GM23338 (cell line): ENCODE data around the gene NMNAT1.

ENCODE experiments used
- EZH2 ChIP-seq: fragments of 200-600 bp; sonication (generic); IDR thresholded peaks from one replicate; pipeline ENCODE4 v1.8.0; 2017; ENCODE audit warnings: antibody characterized with exemption, mild to moderate bottlenecking, low read depth; ENCODE audit not compliant: unreplicated experiment
- EZH2phosphoT487 ChIP-seq: fragments of 200-600 bp; sonication (generic); IDR thresholded peaks from one replicate; pipeline ENCODE4 v1.8.1; 2018; ENCODE audit warnings: antibody characterized with exemption; ENCODE audit not compliant: unreplicated experiment
- JUNB ChIP-seq: IDR thresholded peaks from one replicate; pipeline ENCODE4 v1.6.1; 2016; ENCODE audit warnings: antibody characterized with exemption; ENCODE audit not compliant: unreplicated experiment
- POLR2AphosphoS5 ChIP-seq: IDR thresholded peaks from 2 replicates; pipeline ENCODE4 v1.6.1; 2016; ENCODE audit warnings: antibody characterized with exemption, low read depth
- ZNF114 ChIP-seq: fragments of 250-450 bp; sonication (Bioruptor Pico); IDR thresholded peaks from 2 replicates; pipeline ENCODE4 v1.5.0; 2020; ENCODE audit warnings: mild to moderate bottlenecking, moderate library complexity
- TF ChIP-seq, protein P1 (sequence below), 2 experiments: fragments of 200-600 bp in 1 of 2; sonication (generic) in 1 of 2; conservative IDR thresholded peaks; 2 replicates each; pipeline versions ENCODE4 v1.5.1 to v1.6.1; 2016 to 2017; ENCODE audit warnings: antibody characterized with exemption in 2 of 2, low read depth in 2 of 2, mild to moderate bottlenecking in 2 of 2, moderate library complexity in 1 of 2
- TF ChIP-seq, protein P2 (sequence below): IDR thresholded peaks from one replicate; pipeline ENCODE4 v1.6.1; 2018; ENCODE audit warnings: antibody characterized with exemption; ENCODE audit not compliant: unreplicated experiment

DNA sequence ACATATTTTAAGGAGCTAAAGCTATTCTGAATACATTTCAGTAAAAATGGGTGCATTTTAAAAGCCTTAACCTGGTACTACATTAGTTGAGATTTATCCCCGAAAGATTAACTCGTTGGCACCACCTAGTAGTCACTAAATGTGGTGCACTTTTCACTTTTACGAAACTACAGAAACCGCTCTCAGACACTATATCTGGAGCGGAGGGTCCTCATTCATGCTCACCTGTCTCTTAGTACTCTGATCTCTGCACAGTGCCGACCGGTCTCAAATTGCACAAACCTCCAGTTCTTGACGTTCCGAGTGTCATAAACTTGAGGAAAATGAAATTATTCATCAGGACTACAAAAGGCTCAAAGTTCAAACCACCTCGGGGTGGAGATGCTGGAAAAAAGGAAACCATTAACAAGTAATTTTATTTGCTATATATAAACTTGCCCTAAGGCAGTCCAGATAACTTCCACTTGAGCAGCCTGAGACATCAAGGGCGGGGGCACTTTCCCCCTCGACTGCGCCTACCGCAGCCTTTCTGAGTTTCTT is 806 bp upstream of the NMNAT1 start:
- TF ChIP-seq, protein P1, sequence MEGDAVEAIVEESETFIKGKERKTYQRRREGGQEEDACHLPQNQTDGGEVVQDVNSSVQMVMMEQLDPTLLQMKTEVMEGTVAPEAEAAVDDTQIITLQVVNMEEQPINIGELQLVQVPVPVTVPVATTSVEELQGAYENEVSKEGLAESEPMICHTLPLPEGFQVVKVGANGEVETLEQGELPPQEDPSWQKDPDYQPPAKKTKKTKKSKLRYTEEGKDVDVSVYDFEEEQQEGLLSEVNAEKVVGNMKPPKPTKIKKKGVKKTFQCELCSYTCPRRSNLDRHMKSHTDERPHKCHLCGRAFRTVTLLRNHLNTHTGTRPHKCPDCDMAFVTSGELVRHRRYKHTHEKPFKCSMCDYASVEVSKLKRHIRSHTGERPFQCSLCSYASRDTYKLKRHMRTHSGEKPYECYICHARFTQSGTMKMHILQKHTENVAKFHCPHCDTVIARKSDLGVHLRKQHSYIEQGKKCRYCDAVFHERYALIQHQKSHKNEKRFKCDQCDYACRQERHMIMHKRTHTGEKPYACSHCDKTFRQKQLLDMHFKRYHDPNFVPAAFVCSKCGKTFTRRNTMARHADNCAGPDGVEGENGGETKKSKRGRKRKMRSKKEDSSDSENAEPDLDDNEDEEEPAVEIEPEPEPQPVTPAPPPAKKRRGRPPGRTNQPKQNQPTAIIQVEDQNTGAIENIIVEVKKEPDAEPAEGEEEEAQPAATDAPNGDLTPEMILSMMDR (conservative IDR thresholded peaks at IDR 0.05; ENCODE audit: low read depth in 2 of 2), result peak; percentile 63 to 74
- TF ChIP-seq, protein P2, sequence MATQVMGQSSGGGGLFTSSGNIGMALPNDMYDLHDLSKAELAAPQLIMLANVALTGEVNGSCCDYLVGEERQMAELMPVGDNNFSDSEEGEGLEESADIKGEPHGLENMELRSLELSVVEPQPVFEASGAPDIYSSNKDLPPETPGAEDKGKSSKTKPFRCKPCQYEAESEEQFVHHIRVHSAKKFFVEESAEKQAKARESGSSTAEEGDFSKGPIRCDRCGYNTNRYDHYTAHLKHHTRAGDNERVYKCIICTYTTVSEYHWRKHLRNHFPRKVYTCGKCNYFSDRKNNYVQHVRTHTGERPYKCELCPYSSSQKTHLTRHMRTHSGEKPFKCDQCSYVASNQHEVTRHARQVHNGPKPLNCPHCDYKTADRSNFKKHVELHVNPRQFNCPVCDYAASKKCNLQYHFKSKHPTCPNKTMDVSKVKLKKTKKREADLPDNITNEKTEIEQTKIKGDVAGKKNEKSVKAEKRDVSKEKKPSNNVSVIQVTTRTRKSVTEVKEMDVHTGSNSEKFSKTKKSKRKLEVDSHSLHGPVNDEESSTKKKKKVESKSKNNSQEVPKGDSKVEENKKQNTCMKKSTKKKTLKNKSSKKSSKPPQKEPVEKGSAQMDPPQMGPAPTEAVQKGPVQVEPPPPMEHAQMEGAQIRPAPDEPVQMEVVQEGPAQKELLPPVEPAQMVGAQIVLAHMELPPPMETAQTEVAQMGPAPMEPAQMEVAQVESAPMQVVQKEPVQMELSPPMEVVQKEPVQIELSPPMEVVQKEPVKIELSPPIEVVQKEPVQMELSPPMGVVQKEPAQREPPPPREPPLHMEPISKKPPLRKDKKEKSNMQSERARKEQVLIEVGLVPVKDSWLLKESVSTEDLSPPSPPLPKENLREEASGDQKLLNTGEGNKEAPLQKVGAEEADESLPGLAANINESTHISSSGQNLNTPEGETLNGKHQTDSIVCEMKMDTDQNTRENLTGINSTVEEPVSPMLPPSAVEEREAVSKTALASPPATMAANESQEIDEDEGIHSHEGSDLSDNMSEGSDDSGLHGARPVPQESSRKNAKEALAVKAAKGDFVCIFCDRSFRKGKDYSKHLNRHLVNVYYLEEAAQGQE, result no peak
- no peak for TF ChIP-seq POLR2AphosphoS5
- TF ChIP-seq EZH2, result no peak
- TF ChIP-seq EZH2phosphoT487, result no peak
- no peak for TF ChIP-seq JUNB
- no peak for TF ChIP-seq ZNF114 (CRISPR knock-in tag)
